ENCODE data around the gene LRRC8D.

DNA sequence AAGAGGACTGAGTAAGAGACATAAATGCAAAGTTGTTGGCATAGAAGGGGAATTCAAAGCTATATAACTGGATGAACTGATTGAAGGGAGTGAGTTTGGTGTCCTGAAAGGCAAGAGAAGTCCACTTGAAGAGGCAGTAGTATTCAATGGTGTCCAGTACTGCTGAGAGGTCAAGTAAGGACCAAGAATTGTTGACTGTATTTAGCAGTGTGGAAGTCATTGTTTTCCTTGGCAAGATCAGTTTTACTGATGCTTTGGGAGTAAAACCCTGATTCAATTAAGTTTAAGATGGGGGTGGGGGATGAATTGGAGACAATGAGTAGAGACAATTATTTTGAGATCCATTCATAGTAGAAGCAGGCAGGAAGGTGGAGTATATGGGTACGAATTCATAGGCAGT, 5.8 kb upstream of the LRRC8D start:
- TF ChIP-seq YY1 (IDR thresholded peaks at IDR 0.05; ENCODE audit: insufficient read depth, insufficient read length) (no peak), ZNF274 (IDR thresholded peaks at IDR 0.05; ENCODE audit: low read depth, low read length) (no peak), SUZ12 (IDR thresholded peaks at IDR 0.05; ENCODE audit: extremely low read depth, insufficient read depth, insufficient read length) (no peak)
